Lung (tissue), 12 donors: ENCODE data around the gene GRXCR2. TPM values are rescaled to one million over a fixed set of nuclear protein-coding genes. Genes with fewer than 3 reads are reported as not detected.
A peak's percentile ranks its signal among the peaks of the same experiment; 100 is the strongest.

ENCODE experiments used
- ATAC-seq: fragments of 200-7000 bp; cut with Tn5 transposase; one replicate; pipeline ENCODE4 v1.9.1; 2020; ENCODE audit warnings: moderate number of reproducible peaks; ENCODE audit not compliant: insufficient read depth, low FRiP score
- DNase-seq, 3 donors: peaks; one replicate each; pipeline ENCODE4 v3.0.0-alpha.2; 2013 to 2017
- H3K27ac ChIP-seq, 2 donors: one replicate each; pipeline ENCODE4 v1.5.1; 2013; ENCODE audit warnings: mild to moderate bottlenecking in 2 of 2, moderate library complexity in 2 of 2, control low read depth in 1 of 2, inconsistent platforms in 1 of 2, low read depth in 1 of 2, low read length in 1 of 2
- H3K27me3 ChIP-seq, 3 donors: one replicate each; pipeline ENCODE4 v1.5.1; 2013; ENCODE audit warnings: low read length in 2 of 3; ENCODE audit not compliant: control insufficient read depth in 3 of 3, insufficient read depth in 3 of 3
- H3K36me3 ChIP-seq, 4 donors: one replicate each; pipeline ENCODE4 v1.5.1; 2013; ENCODE audit warnings: low read length in 4 of 4, mild to moderate bottlenecking in 1 of 4, moderate library complexity in 1 of 4; ENCODE audit not compliant: control insufficient read depth in 4 of 4, insufficient read depth in 4 of 4
- H3K4me1 ChIP-seq, 5 donors: one replicate each; pipeline ENCODE4 v1.5.1; 2013; ENCODE audit warnings: low read length in 5 of 5, mild to moderate bottlenecking in 2 of 5, moderate library complexity in 1 of 5; ENCODE audit not compliant: control insufficient read depth in 5 of 5, insufficient read depth in 5 of 5
- H3K4me3 ChIP-seq: one replicate; pipeline ENCODE4 v1.5.1; 2013; ENCODE audit warnings: mild to moderate bottlenecking, control low read depth, moderate library complexity
- H3K9ac ChIP-seq, 2 donors: one replicate each; pipeline ENCODE4 v1.5.1; 2013; ENCODE audit warnings: low read length in 2 of 2, control low read depth in 1 of 2; ENCODE audit not compliant: insufficient read depth in 1 of 2
- H3K9me3 ChIP-seq, 4 donors: one replicate each; pipeline ENCODE4 v1.5.1; 2013; ENCODE audit warnings: low read length in 3 of 4, mild to moderate bottlenecking in 1 of 4, moderate library complexity in 1 of 4; ENCODE audit not compliant: control insufficient read depth in 4 of 4, insufficient read depth in 3 of 4
- CTCF ChIP-seq: IDR thresholded peaks from 2 replicates; pipeline ENCODE4 v1.5.1; 2012; ENCODE audit warnings: mild to moderate bottlenecking; ENCODE audit errors: control extremely low read depth, extremely low read depth
- WGBS, 2 donors: extraction: QIAGEN DNeasy Blood & Tissue Kit; methylation state at CpG; one replicate each; pipeline ENCODE4 v1.1.7; 2013; 5-methylcytosine and 5-hydroxymethylcytosine counted together
- polyA plus RNA-seq, 2 donors: library from polyadenylated mRNA; stranded (reverse); fragments of 200-250 nt; gene quantifications; one replicate each; pipeline ENCODE4 v1.2.1, GENCODE V29; 2013
- total RNA-seq, 2 donors: library from RNA; depleted of rRNA in 1 of 2; stranded (reverse); fragments of >200 nt in 1 of 2; gene quantifications; one replicate each; pipeline ENCODE4 v1.2.1, GENCODE V29; 2014 to 2021
- donor health status: control.
- donor health status: control.
- donor health status: Bipolar disorder and iron deficiency.
- donor health status: healthy.
- donor health status: DM: yes; HTN: yes; CAD: no.

GRXCR2 gene
- total and polyA plus RNA-seq, 4 donors = not detected

- no peaks in the 10 kb centered on the region for H3K36me3 ChIP-seq
- H3K9ac ChIP-seq = no peak overlapping the region
- H3K27ac ChIP-seq = no peak overlapping the region
- H3K4me1 ChIP-seq = peaks cover 0 to 23% (median 5%) of the 10 kb centered on the region in 5 donors
- no peaks in the 10 kb centered on the region for H3K9me3 ChIP-seq
- TF ChIP-seq CTCF = no peak
- no peak overlapping the region for H3K4me3 ChIP-seq
- H3K27me3 ChIP-seq = no peaks in the 10 kb centered on the region
- WGBS, 2 donors = 69 to 77% methylated on average over 8 of the region's 8 CpGs
- ATAC-seq (no peak), DNase-seq (no peak)
These were observed 45.7 kb downstream of the GRXCR2 start for GRCh38 chr5:145826895-145827674.

- Histone ChIP-seq H3K9ac (no peak overlapping the region), H3K4me1 (peaks cover 0 to 18% (median 5%) of the 10 kb centered on the region in 5 donors), H3K4me3 (no peak overlapping the region), H3K27ac (no peak overlapping the region), H3K27me3 (no peaks in the 10 kb centered on the region), H3K9me3 (no peaks in the 10 kb centered on the region), H3K36me3 (no peaks in the 10 kb centered on the region)
- TF ChIP-seq CTCF = peak; percentile 71
- peak; percentile 51 for ATAC-seq
- DNase-seq = peak in 2 of 3 donors; percentile 72 to 79
- 65 to 67% methylated on average over 3 of the region's 3 CpGs for WGBS, 2 donors
These were observed 47.0 kb downstream of the GRXCR2 start for GRCh38 chr5:145825751-145826180.

- H3K4me3 ChIP-seq = no peak overlapping the region
- no peaks in the 10 kb centered on the region for H3K36me3 ChIP-seq
- DNase-seq = peak in 2 of 3 donors; percentile 49 to 69
- TF ChIP-seq CTCF = no peak
- 49 to 59% methylated on average over 4 of the region's 4 CpGs for WGBS, 2 donors
- H3K27me3 ChIP-seq = no peaks in the 10 kb centered on the region
- no peak overlapping the region for H3K9ac ChIP-seq
- H3K27ac ChIP-seq = no peak overlapping the region
- H3K9me3 ChIP-seq = no peaks in the 10 kb centered on the region
- peaks cover 0 to 5% (median 2%) of the 10 kb centered on the region in 5 donors for H3K4me1 ChIP-seq
- no peak for ATAC-seq
These were observed 48.8 kb downstream of the GRXCR2 start for GRCh38 chr5:145824040-145824439.
